Uterus (tissue), 2 donors: ENCODE results near the gene COL4A2.

Source experiments
- POLR2A ChIP-seq, 2 donors: fragments of 450-650 bp; IDR thresholded peaks; one replicate each; pipeline ENCODE4 v1.6.1; 2016; ENCODE audit warnings: antibody characterized with exemption in 2 of 2, mild to moderate bottlenecking in 1 of 2, moderate library complexity in 1 of 2
- TF ChIP-seq, protein P1 (sequence below), 4 experiments: fragments of 200-600 bp in 2 of 4; fragments of 450-650 bp in 2 of 4; sonication (generic) in 2 of 4; IDR thresholded peaks; one replicate each; pipeline ENCODE4 v1.5.1; 2016 to 2019; ENCODE audit warnings: antibody characterized with exemption in 4 of 4, mild to moderate bottlenecking in 2 of 4, moderate library complexity in 1 of 4

DNA sequence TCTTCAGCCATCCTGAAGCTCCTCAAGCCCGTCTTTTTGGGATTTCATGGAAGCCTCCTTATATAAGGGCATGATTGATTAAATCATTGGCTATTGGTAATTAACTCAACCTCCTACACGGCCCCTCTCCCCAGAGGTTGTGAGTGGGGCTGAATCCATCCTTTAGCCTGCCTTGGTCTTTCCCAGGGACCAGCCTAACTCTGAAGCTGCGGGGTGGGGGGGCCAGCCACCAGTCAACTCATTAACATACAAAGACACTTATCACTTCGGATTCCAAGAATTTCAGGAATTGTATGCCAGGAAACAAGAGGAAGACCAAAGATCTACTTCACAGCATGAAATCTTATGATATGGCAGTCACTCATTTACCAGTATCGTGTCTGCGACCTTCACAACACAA lies 10.1 kb upstream of the COL4A2 start:
- TF ChIP-seq, protein P1, sequence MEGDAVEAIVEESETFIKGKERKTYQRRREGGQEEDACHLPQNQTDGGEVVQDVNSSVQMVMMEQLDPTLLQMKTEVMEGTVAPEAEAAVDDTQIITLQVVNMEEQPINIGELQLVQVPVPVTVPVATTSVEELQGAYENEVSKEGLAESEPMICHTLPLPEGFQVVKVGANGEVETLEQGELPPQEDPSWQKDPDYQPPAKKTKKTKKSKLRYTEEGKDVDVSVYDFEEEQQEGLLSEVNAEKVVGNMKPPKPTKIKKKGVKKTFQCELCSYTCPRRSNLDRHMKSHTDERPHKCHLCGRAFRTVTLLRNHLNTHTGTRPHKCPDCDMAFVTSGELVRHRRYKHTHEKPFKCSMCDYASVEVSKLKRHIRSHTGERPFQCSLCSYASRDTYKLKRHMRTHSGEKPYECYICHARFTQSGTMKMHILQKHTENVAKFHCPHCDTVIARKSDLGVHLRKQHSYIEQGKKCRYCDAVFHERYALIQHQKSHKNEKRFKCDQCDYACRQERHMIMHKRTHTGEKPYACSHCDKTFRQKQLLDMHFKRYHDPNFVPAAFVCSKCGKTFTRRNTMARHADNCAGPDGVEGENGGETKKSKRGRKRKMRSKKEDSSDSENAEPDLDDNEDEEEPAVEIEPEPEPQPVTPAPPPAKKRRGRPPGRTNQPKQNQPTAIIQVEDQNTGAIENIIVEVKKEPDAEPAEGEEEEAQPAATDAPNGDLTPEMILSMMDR (IDR thresholded peaks at IDR 0.05) = no peak
- no peak for TF ChIP-seq POLR2A (IDR thresholded peaks at IDR 0.05)
